ENCODE measurements around the gene TMEM91. TPM values are rescaled to one million over a fixed set of nuclear protein-coding genes. Genes with fewer than 3 reads are reported as not detected.

The TMEM91 gene
- total and polyA plus RNA-seq, 2 experiments from 2014 or later, result 27.5 to 51.8 TPM

DNA sequence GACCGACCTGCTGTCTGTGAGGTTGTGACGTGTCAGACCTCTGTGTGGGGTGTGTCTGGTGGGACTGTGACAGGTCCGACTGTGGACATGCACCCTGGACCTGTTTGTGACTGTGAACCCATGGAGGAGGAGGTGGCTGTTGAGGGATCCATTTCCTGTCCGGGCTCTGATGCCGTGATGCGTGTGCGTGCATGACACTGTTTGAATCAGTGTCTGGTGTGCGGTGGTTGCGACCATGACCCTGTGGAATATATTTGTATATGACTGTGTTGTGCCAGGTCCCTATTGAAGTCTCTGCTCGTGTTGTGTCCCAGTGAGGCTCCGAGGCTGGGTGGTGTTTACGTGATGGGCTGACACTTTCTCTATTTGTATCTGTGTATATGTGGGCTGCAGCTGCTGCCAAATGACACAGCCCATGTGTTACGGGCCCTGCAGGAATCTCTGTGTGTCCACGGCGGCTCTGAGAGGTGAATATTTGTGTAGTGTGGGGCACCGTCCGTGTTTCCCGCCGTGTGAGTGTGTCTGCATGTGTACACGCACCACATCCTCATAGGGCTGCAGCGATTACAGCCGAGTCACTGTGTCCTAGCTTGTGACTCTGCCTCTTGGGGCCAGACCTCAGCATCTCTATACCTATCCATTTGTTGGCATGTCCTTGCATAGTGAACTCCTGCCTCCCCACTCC is 48.0 kb upstream of the TMEM91 start:
- Histone ChIP-seq H2AFZ (no peak overlapping the region), H4K20me1 (ENCODE audit: insufficient read depth, poor library complexity, severe bottlenecking) (no peaks in the 10 kb centered on the region), H3K9me3 (ENCODE audit: low read depth) (no peaks in the 10 kb centered on the region), H3K36me3 (replicated peaks; ENCODE audit: insufficient read depth, low read depth) (no peaks in the 10 kb centered on the region), H3K27ac (peak overlapping the region; percentile 23), H3K9me2 (replicated peaks; ENCODE audit: insufficient read depth) (no peaks in the 10 kb centered on the region), H3K4me3 (no peak overlapping the region), H3K4me2 (no peak overlapping the region), H3K27me3 (no peaks in the 10 kb centered on the region), H3K4me1 (ENCODE audit: insufficient read depth) (peaks cover 47% of the 10 kb centered on the region), H3K79me2 (no peaks in the 10 kb centered on the region)
- TF ChIP-seq, protein P1, sequence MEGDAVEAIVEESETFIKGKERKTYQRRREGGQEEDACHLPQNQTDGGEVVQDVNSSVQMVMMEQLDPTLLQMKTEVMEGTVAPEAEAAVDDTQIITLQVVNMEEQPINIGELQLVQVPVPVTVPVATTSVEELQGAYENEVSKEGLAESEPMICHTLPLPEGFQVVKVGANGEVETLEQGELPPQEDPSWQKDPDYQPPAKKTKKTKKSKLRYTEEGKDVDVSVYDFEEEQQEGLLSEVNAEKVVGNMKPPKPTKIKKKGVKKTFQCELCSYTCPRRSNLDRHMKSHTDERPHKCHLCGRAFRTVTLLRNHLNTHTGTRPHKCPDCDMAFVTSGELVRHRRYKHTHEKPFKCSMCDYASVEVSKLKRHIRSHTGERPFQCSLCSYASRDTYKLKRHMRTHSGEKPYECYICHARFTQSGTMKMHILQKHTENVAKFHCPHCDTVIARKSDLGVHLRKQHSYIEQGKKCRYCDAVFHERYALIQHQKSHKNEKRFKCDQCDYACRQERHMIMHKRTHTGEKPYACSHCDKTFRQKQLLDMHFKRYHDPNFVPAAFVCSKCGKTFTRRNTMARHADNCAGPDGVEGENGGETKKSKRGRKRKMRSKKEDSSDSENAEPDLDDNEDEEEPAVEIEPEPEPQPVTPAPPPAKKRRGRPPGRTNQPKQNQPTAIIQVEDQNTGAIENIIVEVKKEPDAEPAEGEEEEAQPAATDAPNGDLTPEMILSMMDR (IDR thresholded peaks at IDR 0.05; ENCODE audit: poor library complexity), result no peak
- TF ChIP-seq EZH2phosphoT487 (IDR thresholded peaks at IDR 0.05; ENCODE audit: low read depth, severe bottlenecking, unreplicated experiment), result no peak
- no peak for TF ChIP-seq EZH2 (IDR thresholded peaks at IDR 0.05; ENCODE audit: borderline replicate concordance)
- 84% methylated on average over 22 of the region's 22 CpGs for WGBS (ENCODE audit: low lambda C conversion rate, missing lambda C conversion rate)
- no peak for DNase-seq (ENCODE audit: low spot score)

DNA sequence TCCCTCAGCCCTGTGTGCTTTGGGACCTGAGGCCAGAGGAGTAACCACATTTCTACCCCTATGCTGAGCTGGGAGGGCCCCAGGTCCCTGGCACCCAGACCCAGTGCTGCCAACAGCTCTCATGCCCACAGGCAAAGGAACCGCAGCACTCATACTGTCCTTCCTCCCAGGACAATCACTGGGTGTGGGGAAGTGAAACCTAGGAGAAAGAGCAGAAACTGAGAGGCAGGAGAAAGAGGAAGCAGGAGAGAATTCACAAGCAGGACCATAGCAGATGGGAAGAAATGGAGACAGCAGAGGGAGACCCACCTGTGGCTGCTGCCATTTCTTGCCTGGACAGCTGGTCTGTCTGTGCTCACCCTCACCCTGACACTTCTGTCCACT is 47.5 kb upstream of the TMEM91 start:
- TF ChIP-seq EZH2phosphoT487 (IDR thresholded peaks at IDR 0.05; ENCODE audit: low read depth, severe bottlenecking, unreplicated experiment) (no peak), EZH2 (IDR thresholded peaks at IDR 0.05; ENCODE audit: borderline replicate concordance) (no peak)
- TF ChIP-seq, protein P1 (IDR thresholded peaks at IDR 0.05; ENCODE audit: poor library complexity), result no peak
- no peak overlapping the region for H2AFZ ChIP-seq
- H3K79me2 ChIP-seq, result no peaks in the 10 kb centered on the region
- no peaks in the 10 kb centered on the region for H3K9me3 ChIP-seq (ENCODE audit: low read depth)
- no peaks in the 10 kb centered on the region for H3K27me3 ChIP-seq
- H3K4me1 ChIP-seq (ENCODE audit: insufficient read depth), result peaks cover 42% of the 10 kb centered on the region
- H3K9me2 ChIP-seq (replicated peaks; ENCODE audit: insufficient read depth), result no peaks in the 10 kb centered on the region
- no peak overlapping the region for H3K4me3 ChIP-seq
- no peak overlapping the region for H3K27ac ChIP-seq
- H3K36me3 ChIP-seq (replicated peaks; ENCODE audit: insufficient read depth, low read depth), result no peaks in the 10 kb centered on the region
- no peak for DNase-seq (ENCODE audit: low spot score)
- no peak overlapping the region for H3K4me2 ChIP-seq
- 82% methylated on average over 1 of the region's 1 CpG for whole genome bisulfite sequencing (ENCODE audit: low lambda C conversion rate, missing lambda C conversion rate)
- no peaks in the 10 kb centered on the region for H4K20me1 ChIP-seq (ENCODE audit: insufficient read depth, poor library complexity, severe bottlenecking)

DNA sequence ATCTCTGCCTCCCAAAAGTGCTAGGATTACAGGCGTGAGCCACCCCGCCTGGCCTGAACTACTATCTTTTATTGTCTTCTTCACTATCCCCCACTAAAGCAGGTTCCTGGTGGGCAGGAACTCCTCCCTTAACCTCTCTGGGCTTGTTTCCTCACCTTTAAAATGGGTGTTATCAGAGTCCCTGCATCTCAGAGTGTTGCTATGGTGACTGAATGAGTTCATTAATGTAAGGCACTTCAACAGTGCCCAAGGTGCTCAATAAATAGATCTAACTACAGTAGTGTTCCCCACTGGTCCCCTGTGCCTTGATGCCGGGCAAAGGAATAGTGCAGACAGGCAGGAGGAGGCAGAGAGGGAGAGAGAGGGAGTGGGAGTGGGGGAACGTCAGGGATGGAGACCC is 45.9 kb upstream of the TMEM91 start:
- Histone ChIP-seq H3K4me3 (no peak overlapping the region), H2AFZ (no peak overlapping the region), H3K9me3 (ENCODE audit: low read depth) (no peaks in the 10 kb centered on the region), H3K4me1 (ENCODE audit: insufficient read depth) (peaks cover 25% of the 10 kb centered on the region), H3K79me2 (no peaks in the 10 kb centered on the region), H3K36me3 (replicated peaks; ENCODE audit: insufficient read depth, low read depth) (no peaks in the 10 kb centered on the region), H3K4me2 (no peak overlapping the region), H3K9me2 (replicated peaks; ENCODE audit: insufficient read depth) (no peaks in the 10 kb centered on the region), H3K27me3 (no peaks in the 10 kb centered on the region), H4K20me1 (ENCODE audit: insufficient read depth, poor library complexity, severe bottlenecking) (no peaks in the 10 kb centered on the region), H3K27ac (no peak overlapping the region)
- no peak for DNase-seq (ENCODE audit: low spot score)
- no peak for TF ChIP-seq EZH2 (IDR thresholded peaks at IDR 0.05; ENCODE audit: borderline replicate concordance)
- TF ChIP-seq, protein P1 (IDR thresholded peaks at IDR 0.05; ENCODE audit: poor library complexity), result no peak
- no peak for TF ChIP-seq EZH2phosphoT487 (IDR thresholded peaks at IDR 0.05; ENCODE audit: low read depth, severe bottlenecking, unreplicated experiment)
- 96% methylated on average over 4 of the region's 4 CpGs for WGBS (ENCODE audit: low lambda C conversion rate, missing lambda C conversion rate)
